H9 (cell line): Measurements from ENCODE around the gene CATSPER1. TPM values are rescaled to one million over a fixed set of nuclear protein-coding genes. Genes with fewer than 3 reads are reported as not detected.

ENCODE experiments used
- DNase-seq: peaks from one replicate; pipeline ENCODE4 v3.0.0-alpha.2; 2017
- H2AFZ ChIP-seq: one replicate; pipeline ENCODE4 v1.6.1; 2013; ENCODE audit warnings: mild to moderate bottlenecking, low read length, control low read depth, moderate library complexity
- H2AK5ac ChIP-seq: 2 replicates; pipeline ENCODE4 v1.6.1; 2013; ENCODE audit warnings: low read length, control low read depth, mixed read lengths; ENCODE audit not compliant: insufficient read length
- H2BK120ac ChIP-seq: one replicate; pipeline ENCODE4 v1.6.1; 2013; ENCODE audit warnings: low read depth, mild to moderate bottlenecking, low read length, control low read depth, inconsistent platforms; ENCODE audit not compliant: poor library complexity, severe bottlenecking
- H2BK12ac ChIP-seq: 2 replicates; pipeline ENCODE4 v1.6.1; 2013; ENCODE audit warnings: low read length, control low read depth, mixed read lengths, low read depth; ENCODE audit not compliant: insufficient read length
- H2BK15ac ChIP-seq: 2 replicates; pipeline ENCODE4 v1.6.1; 2013; ENCODE audit warnings: low read depth, low read length, control low read depth
- H2BK20ac ChIP-seq: one replicate; pipeline ENCODE4 v1.6.1; 2013; ENCODE audit warnings: low read depth, mild to moderate bottlenecking, low read length, control low read depth, inconsistent platforms; ENCODE audit not compliant: poor library complexity, severe bottlenecking
- H2BK5ac ChIP-seq: 2 replicates; pipeline ENCODE4 v1.6.1; 2013; ENCODE audit warnings: low read length, control low read depth, mixed read lengths; ENCODE audit not compliant: insufficient read length
- H3K14ac ChIP-seq: 2 replicates; pipeline ENCODE4 v1.6.1; 2013; ENCODE audit warnings: low read length, control low read depth; ENCODE audit not compliant: insufficient read depth
- H3K18ac ChIP-seq: 2 replicates; pipeline ENCODE4 v1.6.1; 2013; ENCODE audit warnings: low read depth, mild to moderate bottlenecking, mixed read lengths, low read length, control low read depth; ENCODE audit not compliant: insufficient read length
- H3K23ac ChIP-seq: 2 replicates; pipeline ENCODE4 v1.6.1; 2013; ENCODE audit warnings: low read length, control low read depth, mixed read lengths, low read depth; ENCODE audit not compliant: insufficient read length
- H3K23me2 ChIP-seq: 2 replicates; pipeline ENCODE4 v1.6.1; 2013; ENCODE audit warnings: low read depth, mild to moderate bottlenecking, mixed read lengths, low read length, control low read depth; ENCODE audit not compliant: insufficient read length, poor library complexity, severe bottlenecking
- H3K27ac ChIP-seq: 2 replicates; pipeline ENCODE4 v1.5.1; 2013; ENCODE audit warnings: low read length, control low read depth, mixed read lengths, low read depth; ENCODE audit not compliant: insufficient read length
- H3K27me3 ChIP-seq: 2 replicates; pipeline ENCODE4 v1.6.1; 2013; ENCODE audit warnings: low read length, control low read depth, inconsistent platforms; ENCODE audit not compliant: insufficient read depth
- H3K4ac ChIP-seq: 2 replicates; pipeline ENCODE4 v1.6.1; 2013; ENCODE audit warnings: low read depth, mild to moderate bottlenecking, control low read depth, inconsistent platforms, low read length, moderate library complexity
- H3K4me1 ChIP-seq: 2 replicates; pipeline ENCODE4 v1.6.1; 2013; ENCODE audit warnings: low read length, control low read depth, inconsistent platforms; ENCODE audit not compliant: insufficient read depth
- H3K4me2 ChIP-seq: 2 replicates; pipeline ENCODE4 v1.6.1; 2013; ENCODE audit warnings: low read length, control low read depth, mixed read lengths; ENCODE audit not compliant: insufficient read length, insufficient read depth
- H3K56ac ChIP-seq: 2 replicates; pipeline ENCODE4 v1.6.1; 2013; ENCODE audit warnings: low read depth, mild to moderate bottlenecking, mixed read lengths, low read length, control low read depth; ENCODE audit not compliant: insufficient read length
- H3K79me1 ChIP-seq: 2 replicates; pipeline ENCODE4 v1.6.1; 2013; ENCODE audit warnings: low read depth, mild to moderate bottlenecking, moderate library complexity, low read length, control low read depth, inconsistent platforms; ENCODE audit not compliant: insufficient read depth, poor library complexity, severe bottlenecking
- H3K79me2 ChIP-seq: 2 replicates; pipeline ENCODE4 v1.6.1; 2013; ENCODE audit warnings: low read length, control low read depth, inconsistent platforms; ENCODE audit not compliant: insufficient read depth
- H3K9ac ChIP-seq: 2 replicates; pipeline ENCODE4 v1.6.1; 2013; ENCODE audit warnings: low read length, control low read depth, mixed read lengths; ENCODE audit not compliant: insufficient read length; ENCODE audit errors: extremely low read depth
- H3K9me3 ChIP-seq: one replicate; pipeline ENCODE4 v1.6.1; 2013; ENCODE audit warnings: low read depth, low read length, inconsistent platforms; ENCODE audit not compliant: control insufficient read depth
- H3T11ph ChIP-seq: one replicate; pipeline ENCODE4 v1.6.1; 2013; ENCODE audit warnings: mild to moderate bottlenecking, low read length, control low read depth, inconsistent platforms
- H4K20me1 ChIP-seq: one replicate; pipeline ENCODE4 v1.6.1; 2013; ENCODE audit not compliant: control insufficient read depth, insufficient read length, insufficient read depth
- H4K5ac ChIP-seq: 2 replicates; pipeline ENCODE4 v1.6.1; 2013; ENCODE audit warnings: low read depth, mild to moderate bottlenecking, mixed read lengths, low read length, control low read depth; ENCODE audit not compliant: insufficient read length
- H4K8ac ChIP-seq: replicated peaks from 2 replicates; pipeline ENCODE4 v1.6.1; 2013; ENCODE audit warnings: low read length, control low read depth, mixed read lengths, low read depth; ENCODE audit not compliant: insufficient read length
- H4K91ac ChIP-seq: 2 replicates; pipeline ENCODE4 v1.6.1; 2013; ENCODE audit warnings: low read depth, mild to moderate bottlenecking, moderate library complexity, mixed read lengths, low read length, control low read depth; ENCODE audit not compliant: insufficient read length
- H3K27ac Mint-ChIP-seq, 3 experiments: 2 replicates in 2 of 3; 3 replicates in 1 of 3; pipeline ENCODE4 v1.8.0; 2020 to 2021; ENCODE audit warnings: mixed read lengths in 3 of 3, mild to moderate bottlenecking in 1 of 3, moderate library complexity in 1 of 3
- H3K27me3 Mint-ChIP-seq: 2 replicates; pipeline ENCODE4 v1.8.0; 2021; ENCODE audit warnings: low read depth, mild to moderate bottlenecking, moderate library complexity, mixed read lengths
- H3K36me3 Mint-ChIP-seq, 3 experiments: 2 replicates in 2 of 3; 3 replicates in 1 of 3; pipeline ENCODE4 v1.8.0; 2020 to 2021; ENCODE audit warnings: low read depth in 3 of 3, mixed read lengths in 3 of 3; ENCODE audit not compliant: insufficient read depth in 1 of 3
- H3K4me1 Mint-ChIP-seq, 2 experiments: 2 replicates each; pipeline ENCODE4 v1.8.0; 2020; ENCODE audit warnings: mixed read lengths in 2 of 2
- H3K4me3 Mint-ChIP-seq, 2 experiments: 2 replicates in 1 of 2; 3 replicates in 1 of 2; pipeline ENCODE4 v1.8.0; 2020 to 2021; ENCODE audit warnings: mild to moderate bottlenecking in 2 of 2, mixed read lengths in 2 of 2, moderate library complexity in 1 of 2
- H3K9me3 Mint-ChIP-seq, 2 experiments: 2 replicates in 1 of 2; 3 replicates in 1 of 2; pipeline ENCODE4 v1.8.0; 2020; ENCODE audit warnings: mild to moderate bottlenecking in 2 of 2, mixed read lengths in 2 of 2, moderate library complexity in 1 of 2
- CTCF ChIP-seq: fragments of 200-600 bp; sonication (generic); conservative IDR thresholded peaks from 3 replicates; pipeline ENCODE4 v1.8.0; 2021; ENCODE audit warnings: antibody characterized with exemption, mild to moderate bottlenecking
- WGBS: extraction: QIAGEN DNeasy Blood & Tissue Kit; methylation state at CpG from one replicate; pipeline ENCODE4 v1.1.7; 2013; ENCODE audit warnings: missing lambda C conversion rate, low lambda C conversion rate, mixed read lengths; ENCODE audit not compliant: insufficient read length; ENCODE audit errors: extremely low coverage; 5-methylcytosine and 5-hydroxymethylcytosine counted together
- total RNA-seq: library from RNA; stranded (reverse); gene quantifications from 2 replicates; pipeline ENCODE4 v1.2.1, GENCODE V29; 2021

Gene CATSPER1
- total RNA-seq, 1 experiment from 2014 or later, result not detected

GRCh38 chr11:66017321-66017720 lies 9.0 kb downstream of the CATSPER1 start:
- no peak overlapping the region for H3K14ac ChIP-seq
- no peak overlapping the region for H2AK5ac ChIP-seq
- no peaks in the 10 kb centered on the region; a peak in 1 of 7 replicates for H3K36me3 Mint-ChIP-seq
- H2AFZ ChIP-seq, result no peak overlapping the region
- no CpG with 5 or more reads among the region's 4 CpGs for WGBS
- H3K18ac ChIP-seq, result no peak overlapping the region
- no peak overlapping the region for H3K23ac ChIP-seq
- no peak overlapping the region for H4K5ac ChIP-seq
- no peak overlapping the region for H2BK5ac ChIP-seq
- no peaks in the 10 kb centered on the region for H4K20me1 ChIP-seq
- H3T11ph ChIP-seq, result no peak overlapping the region
- no peak overlapping the region for H2BK15ac ChIP-seq
- H3K4me2 ChIP-seq, result no peak overlapping the region
- no peaks in the 10 kb centered on the region for H3K4me1 ChIP-seq
- H3K56ac ChIP-seq, result no peak overlapping the region
- H3K4me3 Mint-ChIP-seq, result no peak overlapping the region
- TF ChIP-seq CTCF, result no peak
- DNase-seq, result no peak
- H3K23me2 ChIP-seq, result peaks cover 3% of the 10 kb centered on the region
- H3K27me3 Mint-ChIP-seq, result peaks cover 14% of the 10 kb centered on the region
- H3K79me2 ChIP-seq, result no peaks in the 10 kb centered on the region
- H2BK12ac ChIP-seq, result no peak overlapping the region
- H3K4me1 Mint-ChIP-seq, result peaks cover 0 to 2% of the 10 kb centered on the region in 2 experiments; a peak in 1 of 4 replicates
- H2BK120ac ChIP-seq, result no peak overlapping the region
- H3K9me3 ChIP-seq, result no peaks in the 10 kb centered on the region
- no peaks in the 10 kb centered on the region for H3K9me3 Mint-ChIP-seq
- H3K79me1 ChIP-seq, result no peaks in the 10 kb centered on the region
- no peak overlapping the region for H4K8ac ChIP-seq
- no peak overlapping the region for H3K9ac ChIP-seq
- H3K27me3 ChIP-seq, result no peaks in the 10 kb centered on the region
- H2BK20ac ChIP-seq, result no peak overlapping the region
- no peak overlapping the region for H4K91ac ChIP-seq
- H3K4ac ChIP-seq, result no peak overlapping the region
- H3K27ac Mint-ChIP-seq, result no peak overlapping the region
- no peak overlapping the region for H3K27ac ChIP-seq
